ENCODE data around the gene MTA2. TPM values are rescaled to one million over a fixed set of nuclear protein-coding genes. Genes with fewer than 3 reads are reported as not detected.
"Not testable (repeated sequence)": the region's sequence is repeated elsewhere in the genome, so short reads cannot be mapped to it uniquely, and the experiment has no call there.

Gene MTA2
- total RNA-seq, 1 donor from 2014 or later, result 28.2 TPM

DNA sequence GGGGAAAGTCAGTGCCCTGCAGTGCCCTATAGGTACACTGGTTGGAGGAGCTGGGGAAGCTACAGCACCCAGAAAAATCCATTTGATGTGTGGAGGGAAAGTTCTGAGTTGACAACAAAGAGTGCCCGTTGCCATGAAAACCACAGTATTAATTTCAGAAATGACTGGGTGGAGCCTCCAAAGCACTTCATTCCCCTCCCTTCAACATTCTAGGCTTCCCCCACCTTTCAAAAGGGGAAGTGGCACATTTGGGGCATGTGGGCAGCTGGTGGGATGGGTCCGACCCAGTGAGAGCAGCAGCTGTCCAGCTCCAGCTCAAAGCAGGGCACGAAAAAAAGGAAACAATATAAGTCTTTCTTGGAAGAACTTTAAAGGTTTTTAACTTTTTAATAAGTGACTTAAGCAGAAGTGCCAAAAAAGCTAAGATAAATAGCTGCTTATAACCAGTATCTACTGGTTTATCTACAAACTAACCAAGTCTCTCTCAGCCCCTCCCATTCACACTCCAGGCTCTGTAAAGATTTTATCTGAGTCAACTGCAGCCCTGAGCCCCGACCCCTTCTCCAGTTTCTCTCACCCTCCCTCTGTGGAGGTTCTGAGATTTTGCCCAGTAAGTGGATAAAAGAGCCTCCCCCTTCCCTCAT lies 46.1 kb downstream of the MTA2 start:
- intact Hi-C loops (cut with DNase I), result loop anchor here (5.0 kb wide), 1 partner anchor 133 kb away; no protein-coding TSS in a partner anchor
- ATAC-seq (ENCODE audit: poor library complexity), result no peak
- peak; percentile 64 for DNase-seq

DNA sequence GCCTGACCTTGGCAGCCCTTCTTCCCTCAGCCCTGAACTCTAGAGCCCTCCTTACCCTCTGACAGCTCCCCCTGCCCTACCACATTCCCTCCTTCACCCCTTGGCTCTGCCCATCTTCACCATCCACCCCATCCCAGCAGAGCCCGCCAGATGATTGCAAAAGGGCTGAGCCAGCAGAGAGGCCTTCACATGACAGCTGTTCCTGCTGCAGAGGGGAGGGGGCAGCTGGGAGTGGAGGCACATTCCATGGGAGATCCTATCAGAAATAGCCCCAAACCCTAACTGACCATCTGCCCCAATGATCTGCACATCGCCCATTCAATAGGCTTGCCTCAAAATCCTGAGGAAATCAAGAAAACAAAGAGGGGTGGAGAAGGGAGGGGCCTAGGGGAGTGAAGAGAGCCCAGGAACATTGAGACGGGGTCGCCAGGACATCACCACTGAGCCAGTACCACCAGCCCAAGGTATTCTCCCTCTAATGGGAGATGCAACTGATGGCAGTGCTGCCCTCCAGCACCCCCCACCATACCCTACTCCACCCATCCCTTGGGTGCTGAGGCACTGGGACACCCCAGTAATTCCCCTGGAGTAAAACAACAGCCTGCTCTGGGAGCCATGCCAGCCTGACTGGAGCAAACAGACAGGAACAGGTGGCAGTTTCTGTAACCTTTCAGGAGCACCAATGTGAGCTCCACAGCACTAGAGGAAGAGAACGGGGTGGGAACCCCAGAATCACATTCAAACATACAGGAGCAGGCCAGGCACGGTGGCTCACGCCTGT lies 47.1 kb downstream of the MTA2 start:
- intact Hi-C loops (cut with DNase I), result loop anchor here (5.0 kb wide), 1 partner anchor 132 kb away; no protein-coding TSS in a partner anchor
- DNase-seq (no peak), ATAC-seq (ENCODE audit: poor library complexity) (no peak)

DNA sequence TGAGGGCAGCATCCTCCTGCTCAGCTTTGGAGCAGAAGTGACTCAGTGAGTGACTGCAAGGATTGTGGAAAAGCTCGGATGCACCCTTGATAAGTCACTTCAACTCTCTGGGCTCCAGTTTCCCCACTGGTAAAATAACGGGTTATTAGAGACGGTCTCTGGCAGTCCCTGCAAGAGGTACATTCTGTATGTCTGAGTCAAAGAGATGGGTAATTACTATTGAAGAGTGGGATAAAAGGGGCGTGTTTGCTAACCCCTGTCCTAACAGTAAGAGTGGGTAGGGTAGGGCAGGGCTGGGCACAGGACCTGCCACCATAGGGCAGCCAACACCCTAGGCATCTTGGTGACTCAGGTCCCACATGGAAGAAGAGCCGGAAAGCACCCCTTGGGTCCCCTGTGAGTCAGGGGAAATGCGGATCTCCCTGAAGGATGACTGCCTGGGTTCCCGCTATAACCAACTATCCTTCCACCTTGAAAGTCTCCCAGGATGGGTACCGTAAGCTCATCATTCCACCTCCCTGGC lies 47.8 kb downstream of the MTA2 start:
- DNase-seq (no peak), ATAC-seq (ENCODE audit: poor library complexity) (no peak)
- intact Hi-C loops (cut with DNase I), result no loop called here

DNA sequence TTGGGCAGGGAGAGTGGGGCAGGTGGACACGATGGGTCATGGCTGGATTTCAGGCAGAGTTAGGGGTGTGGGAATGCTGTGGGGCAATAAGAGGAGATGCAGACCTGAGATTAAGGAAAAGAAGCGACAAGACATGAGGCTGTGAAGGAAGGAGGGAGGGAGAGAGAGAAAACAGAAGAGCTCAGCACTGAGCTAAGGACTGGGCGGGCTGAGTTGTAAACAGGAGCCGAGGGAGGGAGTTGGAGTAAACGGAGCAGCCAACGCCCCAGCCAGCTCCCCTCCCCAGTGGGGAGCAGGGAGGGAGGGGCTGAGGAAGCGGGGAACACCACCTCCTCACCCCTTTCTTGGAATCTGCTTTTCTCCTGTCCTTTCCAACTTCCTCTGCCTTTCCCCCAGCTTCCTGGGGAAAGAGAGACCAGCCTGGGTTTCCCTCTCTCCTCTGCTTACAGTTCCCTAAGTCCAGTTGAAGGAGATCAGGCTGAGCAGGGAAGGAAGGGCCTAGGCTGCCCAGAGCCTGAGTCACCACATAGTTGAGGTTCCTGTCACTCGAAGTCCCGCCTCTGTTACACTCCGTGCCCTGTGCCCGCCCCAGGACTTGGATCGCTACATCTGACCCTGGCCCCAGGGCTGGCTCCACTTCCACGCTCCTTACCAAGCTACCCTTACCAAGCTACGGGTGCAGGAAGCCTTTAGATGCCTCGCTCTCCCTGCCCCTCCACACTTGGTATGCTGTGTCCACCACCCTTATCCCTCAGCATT lies 48.4 kb downstream of the MTA2 start:
- intact Hi-C loops (cut with DNase I), result no loop called here
- DNase-seq (peak; percentile 91), ATAC-seq (ENCODE audit: poor library complexity) (peak; percentile 81)

DNA sequence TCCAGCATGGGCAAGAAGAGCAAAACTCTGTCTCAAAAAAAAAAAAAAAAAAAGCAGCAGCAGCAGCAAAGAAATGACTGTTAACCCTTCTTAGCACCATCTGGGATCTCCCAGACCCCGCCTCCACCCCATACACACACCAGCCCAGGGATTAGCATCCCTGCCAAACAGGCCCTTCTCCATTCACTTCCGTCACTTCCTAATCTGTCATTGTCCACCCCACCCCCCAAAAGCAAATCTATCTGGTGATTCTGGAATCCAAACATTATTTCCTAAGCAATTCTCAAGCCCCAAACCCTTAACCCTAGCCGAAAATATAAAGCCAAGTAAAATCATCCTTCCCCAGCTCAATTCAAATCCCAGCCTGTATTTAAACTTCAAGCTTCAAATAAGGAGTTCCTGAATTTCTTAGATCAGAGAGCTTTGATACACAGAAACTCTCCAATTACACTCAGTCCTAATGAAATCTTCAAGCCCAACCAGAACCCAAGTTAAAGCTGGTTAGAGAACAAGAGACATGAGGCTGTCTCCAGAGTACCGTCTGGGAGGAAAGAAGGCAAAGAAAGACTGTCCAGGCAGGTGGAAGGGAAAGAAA lies 49.1 kb downstream of the MTA2 start:
- intact Hi-C loops (cut with DNase I), result no loop called here
- no peak for DNase-seq
- no peak for ATAC-seq (ENCODE audit: poor library complexity)

DNA sequence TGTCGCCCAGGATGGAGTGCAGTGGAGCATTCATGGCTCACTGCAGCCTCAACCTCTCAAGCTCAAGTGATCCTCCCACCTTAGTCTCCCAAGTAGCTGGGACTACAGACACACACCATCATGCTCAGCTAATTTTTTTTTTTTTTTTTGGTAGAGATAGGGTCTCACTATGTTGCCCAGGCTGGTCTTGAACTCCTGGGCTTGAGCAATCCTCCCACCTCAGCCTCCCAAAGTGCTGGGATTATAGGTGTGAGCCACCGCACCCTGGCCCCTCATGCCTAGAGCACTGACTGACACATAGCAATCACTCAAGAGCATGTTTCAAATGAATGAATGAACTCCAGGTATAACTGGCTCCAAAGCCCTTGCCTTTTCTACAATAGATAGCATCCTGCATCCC lies 51.2 kb downstream of the MTA2 start:
- intact Hi-C loops (cut with DNase I); ATAC-seq (ENCODE audit: poor library complexity); DNase-seq: not testable (repeated sequence)

DNA sequence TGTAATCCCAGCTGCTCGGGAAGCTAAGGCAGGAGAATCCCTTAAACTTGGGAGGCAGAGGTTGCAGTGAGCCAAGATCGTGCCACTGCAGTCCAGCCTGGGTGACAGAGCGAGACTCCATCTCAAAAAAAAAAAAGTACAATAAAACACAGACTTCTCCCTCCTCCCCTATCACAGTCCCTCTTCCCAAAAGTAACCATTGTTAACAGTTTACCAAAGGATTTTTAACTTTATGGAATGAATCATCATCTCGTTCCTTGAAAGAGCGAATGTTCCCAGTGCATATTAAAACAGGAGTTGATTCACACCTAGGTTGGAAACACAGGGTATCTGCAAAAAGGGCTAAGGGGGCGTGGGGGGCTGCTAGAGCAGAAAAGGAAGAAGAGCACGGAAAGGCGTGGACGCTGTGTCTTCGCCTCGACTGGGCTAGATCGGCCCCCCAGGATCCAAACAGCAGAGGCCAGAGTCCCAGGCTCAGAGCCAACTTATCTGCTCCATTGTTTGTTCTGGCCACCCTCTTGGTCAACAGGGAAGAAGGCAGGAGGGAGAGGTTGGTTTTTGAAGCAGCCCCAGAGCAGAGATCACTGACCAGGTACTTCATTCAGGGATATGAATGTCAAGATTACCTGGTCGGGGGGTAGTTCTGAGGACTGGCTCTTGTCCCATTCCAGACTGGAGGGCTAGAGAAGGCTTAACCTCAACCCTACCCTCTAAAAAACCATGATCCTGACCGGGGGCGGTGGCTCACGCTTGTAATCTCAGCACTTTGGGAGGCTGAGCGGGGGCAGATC lies 52.9 kb downstream of the MTA2 start:
- DNase-seq, result no peak
- no peak for ATAC-seq (ENCODE audit: poor library complexity)
- intact Hi-C loops (cut with DNase I), result loop anchor here (5.0 kb wide), 1 partner anchor 151 kb away; no protein-coding TSS in a partner anchor

DNA sequence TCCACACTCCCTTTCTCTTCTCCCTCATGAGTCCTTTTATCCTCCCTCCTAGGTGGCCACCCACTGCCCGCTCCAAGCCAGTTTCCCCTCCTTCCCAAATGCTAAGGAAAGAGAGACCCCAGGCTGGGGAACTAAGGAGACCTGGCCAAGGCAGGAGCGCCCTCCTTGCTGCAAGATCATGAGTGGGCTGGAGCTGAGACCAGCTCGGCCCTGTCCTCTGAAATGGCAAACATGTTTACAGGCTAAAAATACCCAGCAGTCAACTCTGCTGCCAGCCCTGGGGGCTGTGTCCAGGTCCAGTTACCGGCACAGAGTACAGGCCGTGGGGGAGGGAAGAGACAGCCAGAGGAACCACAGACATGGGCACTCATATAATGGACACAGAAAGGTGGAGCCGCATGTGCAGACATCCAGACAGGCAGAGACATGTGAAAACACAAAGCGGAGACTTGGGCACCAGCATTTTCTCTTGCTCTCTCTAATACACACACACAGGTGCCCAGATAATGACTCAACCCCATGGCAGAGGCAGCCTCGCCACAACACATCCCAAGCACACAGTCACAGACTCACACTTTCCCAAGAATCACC lies 53.9 kb downstream of the MTA2 start:
- peak; percentile 73 for DNase-seq
- peak; percentile 34 for ATAC-seq (ENCODE audit: poor library complexity)
- intact Hi-C loops (cut with DNase I), result loop anchor here (5.0 kb wide), 1 partner anchor 150 kb away; no protein-coding TSS in a partner anchor

DNA sequence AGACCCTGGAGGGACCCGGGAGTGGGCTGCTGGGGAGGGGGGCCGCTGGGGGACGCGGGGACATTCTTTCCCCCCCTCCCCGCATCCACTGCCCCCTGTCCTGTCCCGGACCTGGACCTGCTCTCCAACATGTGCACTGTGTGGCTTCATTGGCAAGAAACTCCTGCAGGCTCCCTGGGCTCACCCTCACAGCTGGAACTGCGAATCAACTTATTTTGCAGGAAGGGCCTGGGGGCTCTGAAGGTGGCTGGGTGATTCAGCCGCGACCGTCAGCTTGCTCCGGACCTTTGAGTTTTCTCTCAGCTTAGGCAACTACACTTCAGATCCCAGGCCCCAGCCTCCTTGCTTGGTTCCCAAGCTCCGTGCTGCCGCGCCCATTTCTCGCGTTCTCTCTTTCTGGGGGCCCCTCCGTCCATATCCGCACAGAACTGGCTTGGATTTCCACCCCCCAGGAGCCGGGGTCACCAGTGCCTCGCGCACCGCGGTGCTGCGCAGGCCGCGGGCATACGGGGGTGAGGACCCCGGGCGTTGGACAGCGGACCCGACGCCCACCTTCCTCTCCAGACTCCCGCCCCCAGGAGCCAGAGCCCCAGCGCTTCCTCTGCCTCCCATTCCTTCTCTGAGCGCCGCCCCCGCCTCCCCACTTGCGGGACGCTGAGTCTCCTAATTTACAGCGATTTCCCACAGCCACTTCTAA lies 54.6 kb downstream of the MTA2 start:
- intact Hi-C loops (cut with DNase I), result loop anchor here (5.0 kb wide), 1 partner anchor 150 kb away; no protein-coding TSS in a partner anchor
- peak; percentile 0 for ATAC-seq (ENCODE audit: poor library complexity)
- peak; percentile 62 for DNase-seq

DNA sequence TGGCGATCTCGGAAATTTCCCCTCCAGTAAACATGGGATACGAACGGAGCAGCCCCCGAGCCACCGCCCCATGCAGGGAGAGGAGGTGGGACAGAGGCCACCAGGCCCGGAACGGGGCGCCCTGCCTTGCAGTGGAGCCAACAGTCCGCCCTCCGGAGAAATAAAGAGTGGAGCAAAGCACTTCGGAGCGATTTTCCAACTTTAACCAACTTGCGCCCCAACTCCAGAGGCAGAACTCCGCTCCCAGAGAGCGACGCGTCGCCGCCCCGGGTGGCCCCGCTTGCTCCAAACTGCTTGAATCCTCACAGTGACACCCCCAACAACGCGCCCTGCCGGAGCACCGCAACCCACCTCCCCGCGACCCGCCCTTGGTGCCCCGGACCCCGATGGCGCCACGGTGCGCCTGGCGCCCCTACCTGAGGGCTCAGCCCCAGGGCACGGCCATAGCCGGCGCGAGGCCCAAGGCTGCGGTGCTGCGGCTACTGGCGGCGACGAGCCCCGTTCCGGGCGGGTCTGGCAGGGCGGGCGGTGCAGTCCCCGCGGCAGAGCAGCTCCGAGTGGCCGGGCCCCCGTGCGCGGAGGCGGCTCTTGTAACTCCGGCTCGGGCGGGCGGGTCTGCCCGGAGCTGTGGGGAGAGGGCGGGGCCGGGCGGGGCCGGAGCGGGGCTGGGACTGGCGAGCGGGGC lies 55.3 kb downstream of the MTA2 start, which contains the start of gene AHNAK:
AHNAK (minus strand) TSS at position 563 of the 685 bp plus-strand sequence. CDS start 10,708 bp downstream, outside the sequence.
- intact Hi-C loops (cut with DNase I), result loop anchor here (5.0 kb wide), 1 partner anchor 149 kb away; no protein-coding TSS in a partner anchor
- ATAC-seq (ENCODE audit: poor library complexity), result peak; percentile 77
- peak; percentile 93 for DNase-seq

DNA sequence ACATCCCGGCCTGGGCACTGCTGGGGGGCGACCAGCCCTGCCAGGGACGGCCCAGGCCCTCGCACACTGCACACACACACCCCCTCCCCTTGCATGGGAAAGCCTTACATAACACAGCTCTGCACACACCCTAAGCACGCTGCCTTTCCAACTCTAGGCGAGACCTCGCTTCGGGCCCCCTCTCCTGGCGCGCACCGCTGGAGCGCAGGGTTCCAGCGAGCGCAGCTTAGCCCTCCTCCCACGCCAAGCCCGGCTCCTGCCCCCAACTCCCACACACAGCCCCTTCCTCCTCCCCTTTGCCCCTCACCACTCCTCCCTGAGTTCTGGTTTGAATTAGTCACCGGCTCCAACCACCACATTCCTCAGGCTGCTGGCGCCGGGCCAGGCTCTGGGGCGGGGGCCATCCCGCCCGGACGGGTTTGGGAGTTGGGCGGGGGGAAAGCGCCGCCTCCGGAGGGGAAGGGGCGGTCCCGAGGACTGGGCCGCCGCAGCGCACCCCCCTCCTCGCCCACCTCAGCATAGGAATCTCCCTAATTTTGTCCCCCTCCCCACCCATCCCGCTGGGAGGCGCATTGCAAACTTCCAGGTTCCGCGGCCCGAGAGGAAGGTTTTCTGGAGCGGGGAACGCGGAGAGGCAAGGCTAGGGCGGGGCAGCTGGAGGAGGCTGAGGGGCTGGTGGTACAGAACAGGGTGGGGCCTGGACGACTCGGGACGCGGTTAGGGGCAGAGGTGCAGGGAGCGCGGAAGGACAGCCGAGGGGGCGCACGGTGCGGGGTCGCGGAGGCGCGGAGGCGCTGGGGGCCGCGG lies 56.0 kb downstream of the MTA2 start:
- ATAC-seq (ENCODE audit: poor library complexity) (peak; percentile 70), DNase-seq (peak; percentile 96)
- intact Hi-C loops (cut with DNase I), result loop anchor here (5.0 kb wide), 1 partner anchor 148 kb away; no protein-coding TSS in a partner anchor

DNA sequence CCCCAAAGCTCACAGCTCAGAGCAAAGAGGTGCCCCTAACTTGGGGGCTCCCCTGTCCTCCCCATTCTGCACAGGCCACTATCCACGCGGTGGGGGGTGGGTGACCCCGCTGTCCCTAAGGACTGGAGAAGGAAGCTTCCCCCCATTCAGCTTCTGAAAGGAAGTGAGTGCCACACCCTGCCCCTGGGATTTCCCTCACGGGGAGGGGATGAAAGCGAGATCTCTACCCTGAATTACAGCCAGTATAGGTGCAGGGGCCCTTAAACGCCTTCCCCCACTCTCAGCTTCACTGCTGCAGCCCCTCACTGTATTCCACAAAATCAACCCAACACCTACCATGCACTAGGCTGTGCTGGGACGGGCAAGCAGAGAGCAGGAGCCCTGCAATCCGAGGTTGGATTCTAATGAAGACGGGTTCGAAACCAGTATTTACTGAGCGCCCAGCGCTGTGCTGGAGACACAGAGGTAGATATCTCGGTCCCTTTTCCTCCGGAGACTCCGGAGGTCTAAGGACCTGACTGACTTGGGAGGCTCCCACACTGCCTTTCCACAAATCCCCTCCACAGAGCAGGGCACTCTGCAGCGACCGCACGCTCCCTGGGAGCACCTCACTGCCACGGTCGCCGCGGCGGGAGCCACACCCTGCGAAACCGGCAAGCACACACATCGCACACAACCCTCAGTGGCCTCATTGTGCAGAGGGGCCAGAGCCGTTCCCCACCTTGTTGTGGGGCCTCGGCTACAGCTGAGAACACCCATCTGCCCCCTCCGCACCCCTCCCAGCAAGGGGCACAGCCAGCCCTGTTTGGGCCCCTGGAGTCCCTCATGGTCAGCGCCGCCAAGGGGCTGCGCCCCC lies 56.9 kb downstream of the MTA2 start:
- DNase-seq, result peak; percentile 67
- no peak for ATAC-seq (ENCODE audit: poor library complexity)
- intact Hi-C loops (cut with DNase I), result loop anchor here (5.0 kb wide), 3 partner anchors 38 to 148 kb away; no protein-coding TSS in a partner anchor

DNA sequence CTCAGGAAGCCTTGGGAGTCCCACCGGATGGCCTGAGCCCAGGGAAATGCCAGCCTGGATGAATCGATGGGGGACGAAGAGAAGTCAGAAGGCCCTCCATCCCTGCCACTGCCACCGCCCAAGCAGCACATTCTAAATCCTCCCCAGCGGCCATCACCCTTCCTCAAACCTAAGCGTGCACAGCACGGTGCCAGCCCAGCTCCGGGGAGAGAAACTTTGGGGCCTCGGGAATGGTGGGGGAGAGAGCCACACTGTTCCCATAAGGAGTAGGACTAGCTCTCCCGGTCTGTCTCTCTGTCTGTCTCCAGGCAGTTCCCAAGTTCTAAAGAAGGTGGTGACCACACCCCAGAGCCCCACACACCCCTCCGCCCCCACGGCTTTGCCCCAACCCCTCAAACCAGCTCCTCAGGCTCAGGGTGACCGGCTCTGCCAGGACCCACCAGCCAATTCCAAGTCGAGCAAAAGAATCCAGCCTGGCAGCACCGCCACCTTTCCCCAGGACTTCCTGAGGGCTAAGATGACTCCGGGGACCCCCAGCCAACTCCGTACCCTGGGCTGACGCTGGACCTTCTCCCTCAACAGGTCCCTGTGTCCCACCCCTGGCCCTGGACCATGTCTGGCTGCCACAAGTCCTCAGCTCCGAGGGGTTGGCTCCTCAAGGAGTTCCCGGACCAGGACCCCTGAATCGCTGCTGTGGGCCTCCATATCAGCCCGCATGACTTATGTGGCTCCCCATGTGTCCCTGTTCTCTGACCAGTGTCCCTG lies 57.8 kb downstream of the MTA2 start:
- ATAC-seq (ENCODE audit: poor library complexity) (no peak), DNase-seq (no peak)
- intact Hi-C loops (cut with DNase I), result loop anchor here (5.0 kb wide), 2 partner anchors 37 to 117 kb away; no protein-coding TSS in a partner anchor

All from Right ventricle myocardium superior (tissue), 1 donor.